Astrocyte (in vitro differentiated cells and primary cell): Measurements from ENCODE around the gene ARHGEF10L.

Experiments used
- EZH2 ChIP-seq: IDR thresholded peaks from 2 replicates; pipeline ENCODE4 v1.6.1; 2012; ENCODE audit warnings: mild to moderate bottlenecking, low read length, inconsistent platforms; ENCODE audit not compliant: insufficient read depth
- TF ChIP-seq, protein P1 (sequence below): IDR thresholded peaks from 2 replicates; pipeline ENCODE4 v1.5.1; 2011; ENCODE audit warnings: low read depth, mild to moderate bottlenecking, inconsistent platforms, low read length, moderate library complexity; ENCODE audit not compliant: insufficient read depth

DNA sequence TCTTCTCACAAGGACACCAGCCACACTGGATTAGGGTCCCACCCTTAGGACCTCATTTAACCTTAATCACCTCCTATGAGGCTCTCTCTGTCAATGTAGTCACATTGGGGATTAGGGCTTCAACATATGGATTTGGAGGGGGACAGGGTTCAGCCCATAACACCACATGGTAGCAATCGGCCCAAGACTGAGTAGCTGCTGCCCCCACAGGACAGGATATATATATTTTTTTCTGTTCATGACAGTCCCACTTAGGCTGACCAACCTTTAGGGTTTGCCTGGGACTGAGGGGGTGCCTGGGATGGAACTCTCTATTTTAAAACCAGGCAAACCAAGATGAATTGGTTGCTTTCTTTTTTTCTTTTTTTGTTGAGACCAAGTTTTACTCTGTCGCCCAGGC, 207.4 kb downstream of the ARHGEF10L start:
- TF ChIP-seq, protein P1, sequence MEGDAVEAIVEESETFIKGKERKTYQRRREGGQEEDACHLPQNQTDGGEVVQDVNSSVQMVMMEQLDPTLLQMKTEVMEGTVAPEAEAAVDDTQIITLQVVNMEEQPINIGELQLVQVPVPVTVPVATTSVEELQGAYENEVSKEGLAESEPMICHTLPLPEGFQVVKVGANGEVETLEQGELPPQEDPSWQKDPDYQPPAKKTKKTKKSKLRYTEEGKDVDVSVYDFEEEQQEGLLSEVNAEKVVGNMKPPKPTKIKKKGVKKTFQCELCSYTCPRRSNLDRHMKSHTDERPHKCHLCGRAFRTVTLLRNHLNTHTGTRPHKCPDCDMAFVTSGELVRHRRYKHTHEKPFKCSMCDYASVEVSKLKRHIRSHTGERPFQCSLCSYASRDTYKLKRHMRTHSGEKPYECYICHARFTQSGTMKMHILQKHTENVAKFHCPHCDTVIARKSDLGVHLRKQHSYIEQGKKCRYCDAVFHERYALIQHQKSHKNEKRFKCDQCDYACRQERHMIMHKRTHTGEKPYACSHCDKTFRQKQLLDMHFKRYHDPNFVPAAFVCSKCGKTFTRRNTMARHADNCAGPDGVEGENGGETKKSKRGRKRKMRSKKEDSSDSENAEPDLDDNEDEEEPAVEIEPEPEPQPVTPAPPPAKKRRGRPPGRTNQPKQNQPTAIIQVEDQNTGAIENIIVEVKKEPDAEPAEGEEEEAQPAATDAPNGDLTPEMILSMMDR, result no peak
- no peak for TF ChIP-seq EZH2
